ENCODE data around the gene GJD2. TPM values are rescaled to one million over a fixed set of nuclear protein-coding genes. Genes with fewer than 3 reads are reported as not detected.

GJD2 gene
- not detected for total RNA-seq

- ATAC-seq, result no peak
- no peak for DNase-seq (ENCODE audit: low spot score)
These were observed at the start of gene GJD2 for GRCh38 chr15:34754674-34755418. Gene GJD2 (minus strand): TSS chr15:34754998. CDS start chr15:34754488, 510 bp downstream.

- ATAC-seq (no peak), DNase-seq (ENCODE audit: low spot score) (no peak)
These were observed 49.3 kb upstream of the GJD2 start for GRCh38 chr15:34804113-34804512.

DNA sequence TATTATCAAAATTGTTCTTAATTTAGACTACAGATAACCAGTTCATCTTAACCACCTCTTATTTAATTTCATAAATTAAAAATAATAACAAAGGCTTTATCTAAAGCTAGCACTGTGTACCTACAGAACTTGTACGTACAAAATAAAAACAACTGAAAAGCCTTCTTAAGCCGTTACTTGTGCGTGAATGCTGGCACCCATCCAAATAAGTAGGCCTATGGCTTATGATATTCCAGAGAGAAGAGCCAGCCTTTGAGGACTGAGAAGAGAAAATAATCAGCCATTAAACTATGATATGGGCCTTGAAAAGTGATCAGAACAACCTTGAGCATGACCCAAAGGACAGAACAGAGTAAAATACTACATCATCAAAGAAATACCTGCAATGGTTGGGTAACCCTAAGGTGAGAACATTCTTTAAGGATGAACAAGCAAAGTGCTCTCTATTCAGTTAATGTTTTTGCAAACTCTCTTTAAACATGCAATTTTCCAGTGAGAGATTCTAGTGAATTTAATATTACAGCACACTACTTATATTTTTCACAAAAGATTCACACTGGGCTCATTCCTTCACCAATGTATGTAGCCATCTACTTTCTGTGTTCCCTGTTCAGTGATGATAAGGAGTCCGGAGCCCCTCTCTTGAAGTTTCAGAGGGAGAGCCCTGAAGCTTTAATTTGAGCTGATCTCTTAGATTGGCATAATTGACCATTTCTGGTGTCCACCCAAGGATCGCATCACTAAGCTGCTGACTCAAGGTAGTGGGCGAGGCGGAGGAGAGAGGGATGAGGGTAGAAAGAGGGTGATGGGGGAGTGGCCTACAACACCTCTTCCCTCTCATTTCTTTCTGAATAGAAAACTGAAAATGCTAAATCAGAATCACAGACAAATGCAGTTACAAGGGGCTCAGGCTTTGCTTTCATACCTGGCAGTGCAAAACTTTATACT, 48.3 kb upstream of the GJD2 start:
- no peak for DNase-seq (ENCODE audit: low spot score)
- no peak for ATAC-seq

- ATAC-seq (no peak), DNase-seq (ENCODE audit: low spot score) (no peak)
These were observed 47.6 kb upstream of the GJD2 start for GRCh38 chr15:34802371-34802770.

DNA sequence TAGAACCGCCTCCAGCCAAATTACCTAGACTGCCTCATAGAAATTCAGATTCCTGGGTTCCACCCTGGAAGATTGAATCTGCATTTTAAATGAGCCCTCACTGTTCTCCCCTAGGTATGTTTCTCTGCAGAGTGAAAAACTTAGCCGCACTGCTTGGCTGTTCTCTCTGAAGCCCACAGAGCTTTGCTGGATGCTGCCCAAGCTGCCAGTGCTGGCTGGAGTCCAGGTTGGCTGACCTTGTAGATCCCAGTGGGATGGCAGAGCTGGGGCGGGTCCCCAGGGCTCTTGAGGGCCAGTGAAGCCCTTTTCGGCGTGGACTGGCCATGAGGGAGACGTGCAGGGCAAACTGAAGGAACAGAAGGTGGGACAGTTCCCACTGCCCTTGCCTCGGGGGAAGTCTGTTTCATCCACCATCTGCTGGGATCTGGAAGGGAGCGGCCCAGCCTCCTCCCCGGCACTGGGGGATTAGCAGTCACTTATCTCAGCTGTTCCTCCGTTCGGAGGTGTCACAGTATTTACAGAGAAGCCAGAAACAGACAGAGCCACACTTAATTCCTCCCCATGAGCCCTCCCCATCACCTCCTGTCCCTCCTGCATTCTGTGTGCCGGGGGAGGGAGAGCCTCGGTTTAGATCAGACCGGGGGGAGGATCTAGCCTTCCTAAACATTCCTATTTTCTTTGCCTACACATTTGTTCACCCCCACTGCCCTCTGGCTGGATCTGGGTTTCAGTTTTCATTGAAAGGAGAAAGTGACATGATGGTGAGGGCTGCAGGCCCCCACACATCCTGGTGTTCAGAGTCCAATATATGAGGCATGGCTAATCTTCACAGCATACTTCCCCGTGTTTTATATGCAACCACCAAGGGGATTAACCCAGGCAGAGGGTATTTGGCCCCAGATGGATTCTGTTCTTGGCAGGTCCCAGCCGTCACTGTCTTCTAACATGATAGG, 44.6 kb upstream of the GJD2 start:
- peak; percentile 58 for DNase-seq (ENCODE audit: low spot score)
- ATAC-seq, result peak; percentile 60

GRCh38 chr15:34796847-34797435, 42.1 kb upstream of the GJD2 start:
- no peak for DNase-seq (ENCODE audit: low spot score)
- no peak for ATAC-seq

GRCh38 chr15:34795267-34796081, 40.7 kb upstream of the GJD2 start, which contains the start of gene ACTC1:
Gene ACTC1 (minus strand): TSS chr15:34795549. CDS start chr15:34794808, 741 bp downstream.
- peak; percentile 86 for ATAC-seq
- no peak for DNase-seq (ENCODE audit: low spot score)

GRCh38 chr15:34794590-34795206, 39.9 kb upstream of the GJD2 start:
- DNase-seq (ENCODE audit: low spot score), result no peak
- ATAC-seq, result no peak

DNA sequence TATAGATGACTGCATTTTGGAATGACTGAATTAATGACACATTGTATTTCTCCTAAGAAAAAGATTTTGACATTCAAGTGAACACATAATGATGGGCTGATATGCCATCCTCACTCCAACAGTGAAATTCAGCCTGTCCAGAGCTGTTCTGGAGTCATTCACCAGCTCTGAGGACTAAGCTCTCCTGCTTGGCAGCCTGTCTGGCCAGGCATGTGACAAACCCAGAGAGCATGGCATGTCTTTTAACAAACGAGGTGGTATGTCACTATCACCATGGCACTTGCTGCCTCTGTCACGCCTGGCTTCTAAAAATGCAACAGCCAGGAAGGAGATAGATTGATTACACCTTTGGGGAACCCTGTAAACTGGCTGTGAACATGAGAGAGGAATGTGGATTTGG, 39.1 kb upstream of the GJD2 start:
- DNase-seq (ENCODE audit: low spot score) (no peak), ATAC-seq (no peak)

- ATAC-seq (no peak), DNase-seq (ENCODE audit: low spot score) (no peak)
These were observed 38.3 kb upstream of the GJD2 start for GRCh38 chr15:34793071-34793470.

GRCh38 chr15:34791701-34792100, 36.9 kb upstream of the GJD2 start:
- DNase-seq (ENCODE audit: low spot score) (no peak), ATAC-seq (no peak)

DNA sequence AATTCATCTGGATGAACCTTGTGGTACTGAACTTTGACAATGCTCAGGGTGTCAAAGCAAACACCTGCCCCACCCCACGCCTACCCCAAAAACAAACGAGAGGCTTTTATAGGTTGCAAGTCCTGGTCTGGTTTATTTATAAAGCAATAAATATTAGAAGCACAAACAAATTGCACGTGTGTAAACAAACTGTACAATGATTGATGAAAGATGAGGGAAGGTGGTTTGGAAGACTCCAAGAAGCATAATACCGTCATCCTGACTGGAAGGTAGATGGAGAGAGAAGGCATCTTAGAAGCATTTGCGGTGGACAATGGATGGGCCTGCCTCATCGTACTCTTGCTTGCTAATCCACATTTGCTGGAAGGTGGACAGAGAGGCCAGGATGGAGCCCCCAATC, 35.3 kb upstream of the GJD2 start:
- ATAC-seq, result no peak
- no peak for DNase-seq (ENCODE audit: low spot score)

GRCh38 chr15:34789326-34789725, 34.5 kb upstream of the GJD2 start:
- ATAC-seq, result no peak

DNA sequence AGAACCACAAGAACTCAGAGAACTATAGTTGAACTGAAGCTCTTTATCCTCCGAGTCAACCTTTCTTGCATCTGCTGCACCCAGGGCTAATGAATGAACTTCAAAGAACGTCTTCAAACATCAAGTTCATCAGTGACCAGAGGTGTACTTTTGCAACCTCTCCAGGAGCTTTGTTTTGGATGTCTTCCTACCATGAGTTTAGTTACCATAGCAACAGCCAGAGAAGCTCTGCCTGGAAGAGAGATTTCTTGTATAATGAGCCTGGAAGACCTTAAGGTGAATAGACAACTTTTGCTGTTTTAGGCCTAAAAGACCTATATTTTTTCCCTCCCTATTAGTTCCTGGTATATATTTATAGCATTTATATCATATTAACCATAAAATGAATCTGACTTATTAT, 31.4 kb upstream of the GJD2 start:
- DNase-seq (ENCODE audit: low spot score), result no peak
- no peak for ATAC-seq

More at GRCh38 chr15:34789326-34789725, 34.5 kb upstream of the GJD2 start:
- no peak for DNase-seq (ENCODE audit: low spot score)

DNA sequence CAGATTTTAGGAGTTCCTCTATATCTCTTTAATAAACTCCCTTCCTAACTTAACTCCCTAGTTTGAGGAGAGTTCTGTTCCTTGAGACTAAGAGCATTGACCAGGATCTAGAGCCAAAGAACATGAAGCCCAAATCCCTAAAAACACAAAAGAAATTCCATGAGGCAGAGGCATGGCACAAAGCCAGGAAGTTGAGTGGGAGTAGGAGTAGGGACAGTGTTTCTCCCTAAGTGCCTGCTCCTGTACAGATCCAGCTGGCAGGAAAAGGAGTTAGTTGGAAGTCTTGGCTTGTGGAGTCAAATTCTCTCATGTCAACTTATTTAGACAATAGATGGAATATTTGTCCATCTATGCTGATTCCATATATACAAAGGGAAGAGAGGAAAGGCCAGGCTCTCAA, 29.2 kb upstream of the GJD2 start:
- ATAC-seq, result no peak
- DNase-seq (ENCODE audit: low spot score), result no peak

DNA sequence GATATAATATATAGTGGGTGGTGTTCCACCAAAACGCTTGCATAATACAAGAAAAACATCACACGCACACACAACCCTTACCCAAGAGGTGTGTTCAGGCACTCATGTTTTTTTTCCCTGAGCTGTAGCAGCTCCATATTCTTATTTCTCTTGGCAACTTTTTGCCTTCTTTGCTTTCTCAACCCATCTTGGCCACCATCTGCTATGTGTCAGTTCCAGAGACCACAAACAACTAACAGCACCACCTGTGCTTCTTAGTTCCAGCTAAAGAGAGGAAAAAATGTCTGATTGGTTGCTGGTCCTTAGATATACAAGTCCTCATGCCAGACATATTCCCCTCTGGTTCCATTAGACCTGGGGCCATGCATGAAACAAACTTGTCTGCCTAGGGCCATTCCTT, 28.6 kb upstream of the GJD2 start:
- ATAC-seq, result no peak
- DNase-seq (ENCODE audit: low spot score), result no peak

GRCh38 chr15:34782901-34783300, 28.1 kb upstream of the GJD2 start:
- ATAC-seq, result no peak
- DNase-seq (ENCODE audit: low spot score), result no peak

DNA sequence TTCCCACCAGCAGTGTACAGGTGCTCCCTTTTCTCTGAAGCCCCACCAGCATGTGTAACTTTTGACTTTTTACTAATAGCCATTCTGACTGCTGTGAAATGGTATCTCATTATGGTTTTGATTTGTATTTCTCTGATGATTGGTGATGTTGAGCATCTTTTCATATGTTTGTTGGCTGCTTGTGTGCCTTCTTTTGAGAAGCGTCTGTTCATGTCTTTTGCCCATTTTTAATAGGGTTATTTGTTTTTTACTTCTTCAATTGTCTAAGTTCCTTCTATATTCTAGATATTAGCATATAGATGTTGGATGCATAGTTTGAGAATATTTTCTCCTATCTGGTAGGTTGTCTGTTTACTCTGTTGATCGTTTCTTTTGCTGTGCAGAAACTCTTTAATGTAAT, 25.9 kb upstream of the GJD2 start:
- DNase-seq (ENCODE audit: low spot score), result no peak
- no peak for ATAC-seq

GRCh38 chr15:34776606-34777105, 21.9 kb upstream of the GJD2 start:
- DNase-seq (ENCODE audit: low spot score), result no peak
- ATAC-seq, result no peak
